ENCODE measurements around the gene MS4A3.

Gene MS4A3

DNA sequence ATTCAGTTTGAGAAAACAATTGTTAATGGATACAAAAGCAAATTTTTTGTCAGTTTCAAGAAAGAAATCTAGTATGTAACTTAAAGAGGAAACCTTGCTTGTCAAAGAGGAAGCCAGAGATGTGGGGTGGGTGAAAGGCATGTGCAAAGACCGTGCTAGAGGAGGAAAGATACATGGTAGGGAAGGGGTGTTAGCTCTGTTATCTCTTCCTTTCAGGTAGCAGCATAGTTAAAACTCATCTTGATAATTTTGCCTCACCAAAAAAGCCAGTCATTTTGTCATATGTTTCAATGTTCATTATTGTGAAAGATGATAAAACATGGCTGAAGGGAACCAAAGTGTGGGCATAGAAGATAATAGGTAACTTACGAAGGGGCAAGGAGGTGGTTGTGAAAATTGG, 29.4 kb downstream of the MS4A3 start:
- Histone ChIP-seq H3K4me2 (ENCODE audit: low read length) (no peak overlapping the region), H3K9me3 (ENCODE audit: control insufficient read depth, insufficient read depth, low read length) (no peaks in the 10 kb centered on the region), H3K36me3 (ENCODE audit: control insufficient read depth, low read length) (no peaks in the 10 kb centered on the region), H3K4me3 (ENCODE audit: low read length) (no peak overlapping the region), H3K9me2 (replicated peaks; ENCODE audit: control insufficient read depth, low read length) (no peaks in the 10 kb centered on the region), H3K27ac (ENCODE audit: low read depth, low read length) (no peak overlapping the region), H4K20me1 (ENCODE audit: control insufficient read depth, insufficient read depth, low read depth, low read length) (no peaks in the 10 kb centered on the region), H3K4me1 (ENCODE audit: control insufficient read depth, low read length) (no peaks in the 10 kb centered on the region), H3K79me2 (ENCODE audit: control insufficient read depth, low read length) (no peaks in the 10 kb centered on the region), H3K27me3 (ENCODE audit: control insufficient read depth, low read length) (no peaks in the 10 kb centered on the region), H3F3A (ENCODE audit: control insufficient read depth, insufficient read depth) (no peaks in the 10 kb centered on the region)
- TF ChIP-seq, protein P1, sequence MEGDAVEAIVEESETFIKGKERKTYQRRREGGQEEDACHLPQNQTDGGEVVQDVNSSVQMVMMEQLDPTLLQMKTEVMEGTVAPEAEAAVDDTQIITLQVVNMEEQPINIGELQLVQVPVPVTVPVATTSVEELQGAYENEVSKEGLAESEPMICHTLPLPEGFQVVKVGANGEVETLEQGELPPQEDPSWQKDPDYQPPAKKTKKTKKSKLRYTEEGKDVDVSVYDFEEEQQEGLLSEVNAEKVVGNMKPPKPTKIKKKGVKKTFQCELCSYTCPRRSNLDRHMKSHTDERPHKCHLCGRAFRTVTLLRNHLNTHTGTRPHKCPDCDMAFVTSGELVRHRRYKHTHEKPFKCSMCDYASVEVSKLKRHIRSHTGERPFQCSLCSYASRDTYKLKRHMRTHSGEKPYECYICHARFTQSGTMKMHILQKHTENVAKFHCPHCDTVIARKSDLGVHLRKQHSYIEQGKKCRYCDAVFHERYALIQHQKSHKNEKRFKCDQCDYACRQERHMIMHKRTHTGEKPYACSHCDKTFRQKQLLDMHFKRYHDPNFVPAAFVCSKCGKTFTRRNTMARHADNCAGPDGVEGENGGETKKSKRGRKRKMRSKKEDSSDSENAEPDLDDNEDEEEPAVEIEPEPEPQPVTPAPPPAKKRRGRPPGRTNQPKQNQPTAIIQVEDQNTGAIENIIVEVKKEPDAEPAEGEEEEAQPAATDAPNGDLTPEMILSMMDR (IDR thresholded peaks at IDR 0.05; ENCODE audit: low read depth, low read length, poor library complexity, severe bottlenecking) = no peak
- TF ChIP-seq EZH2phosphoT487 (IDR thresholded peaks at IDR 0.05; ENCODE audit: borderline replicate concordance, low read length) = no peak

DNA sequence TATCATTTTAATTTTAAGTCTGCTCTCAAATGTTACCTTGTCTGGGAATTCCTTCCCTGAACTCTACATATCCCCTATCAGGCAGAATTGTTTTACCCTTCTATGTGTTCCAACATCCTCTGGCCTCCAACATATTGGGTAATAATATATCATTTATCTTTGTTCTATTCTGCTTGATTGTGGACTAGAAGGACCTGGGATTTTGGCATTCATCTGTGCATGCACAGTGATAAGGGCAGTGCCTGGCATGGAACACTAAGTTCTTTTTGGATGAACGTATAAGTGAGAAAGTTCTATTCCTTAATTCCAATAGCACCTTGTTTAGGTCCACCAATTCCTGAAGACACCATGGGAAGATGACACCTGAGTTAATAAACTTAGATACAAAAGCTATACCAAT, 30.8 kb downstream of the MS4A3 start:
- no peaks in the 10 kb centered on the region for H3K9me2 ChIP-seq (replicated peaks; ENCODE audit: control insufficient read depth, low read length)
- no peaks in the 10 kb centered on the region for H3K9me3 ChIP-seq (ENCODE audit: control insufficient read depth, insufficient read depth, low read length)
- H3K4me1 ChIP-seq (ENCODE audit: control insufficient read depth, low read length) = no peaks in the 10 kb centered on the region
- H3K36me3 ChIP-seq (ENCODE audit: control insufficient read depth, low read length) = no peaks in the 10 kb centered on the region
- no peaks in the 10 kb centered on the region for H4K20me1 ChIP-seq (ENCODE audit: control insufficient read depth, insufficient read depth, low read depth, low read length)
- no peaks in the 10 kb centered on the region for H3K79me2 ChIP-seq (ENCODE audit: control insufficient read depth, low read length)
- no peak for TF ChIP-seq EZH2phosphoT487 (IDR thresholded peaks at IDR 0.05; ENCODE audit: borderline replicate concordance, low read length)
- TF ChIP-seq, protein P1 (IDR thresholded peaks at IDR 0.05; ENCODE audit: low read depth, low read length, poor library complexity, severe bottlenecking) = no peak
- no peak overlapping the region for H3K4me3 ChIP-seq (ENCODE audit: low read length)
- no peaks in the 10 kb centered on the region for H3K27me3 ChIP-seq (ENCODE audit: control insufficient read depth, low read length)
- H3K4me2 ChIP-seq (ENCODE audit: low read length) = no peak overlapping the region
- H3K27ac ChIP-seq (ENCODE audit: low read depth, low read length) = no peak overlapping the region
- H3F3A ChIP-seq (ENCODE audit: control insufficient read depth, insufficient read depth) = no peaks in the 10 kb centered on the region

DNA sequence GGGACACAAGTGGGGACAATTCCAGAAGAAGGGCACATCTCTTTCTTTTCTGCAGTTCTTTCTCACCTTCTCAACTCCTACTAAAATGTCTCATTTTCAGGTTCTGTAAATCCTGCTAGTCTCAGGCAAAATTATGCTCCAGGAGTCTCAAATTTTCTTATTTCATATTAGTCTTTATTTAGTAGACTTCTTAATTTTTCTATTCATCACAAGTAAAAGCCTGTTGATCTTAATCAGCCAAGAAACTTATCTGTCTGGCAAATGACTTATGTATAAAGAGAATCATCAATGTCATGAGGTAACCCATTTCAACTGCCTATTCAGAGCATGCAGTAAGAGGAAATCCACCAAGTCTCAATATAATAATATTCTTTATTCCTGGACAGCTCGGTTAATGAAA, 31.9 kb downstream of the MS4A3 start, which contains the start of gene MS4A2:
Gene MS4A2 (plus strand): TSS at position 301 of the 400 bp plus-strand sequence. CDS start 102 bp downstream, outside the sequence.
- Histone ChIP-seq H3K9me2 (replicated peaks; ENCODE audit: control insufficient read depth, low read length) (no peaks in the 10 kb centered on the region), H3K4me1 (ENCODE audit: control insufficient read depth, low read length) (no peaks in the 10 kb centered on the region), H3K4me2 (ENCODE audit: low read length) (no peak within 1 kb of the TSS), H3F3A (ENCODE audit: control insufficient read depth, insufficient read depth) (no peaks in the 10 kb centered on the region), H3K36me3 (ENCODE audit: control insufficient read depth, low read length) (no peaks in the 10 kb centered on the region), H4K20me1 (ENCODE audit: control insufficient read depth, insufficient read depth, low read depth, low read length) (no peaks in the 10 kb centered on the region), H3K4me3 (ENCODE audit: low read length) (no peak within 1 kb of the TSS), H3K9me3 (ENCODE audit: control insufficient read depth, insufficient read depth, low read length) (no peaks in the 10 kb centered on the region), H3K79me2 (ENCODE audit: control insufficient read depth, low read length) (no peaks in the 10 kb centered on the region), H3K27me3 (ENCODE audit: control insufficient read depth, low read length) (no peaks in the 10 kb centered on the region), H3K27ac (ENCODE audit: low read depth, low read length) (no peak within 1 kb of the TSS)
- TF ChIP-seq, protein P1 (IDR thresholded peaks at IDR 0.05; ENCODE audit: low read depth, low read length, poor library complexity, severe bottlenecking) = no peak
- TF ChIP-seq EZH2phosphoT487 (IDR thresholded peaks at IDR 0.05; ENCODE audit: borderline replicate concordance, low read length) = no peak
